Fibroblast of lung (primary cell): ENCODE measurements around the gene MTX3.

ENCODE experiments used
- CTCF ChIP-seq, 2 donors: IDR thresholded peaks in 1 of 2; conservative IDR thresholded peaks in 1 of 2; 1 replicate in 1 of 2; 2 replicates in 1 of 2; pipeline ENCODE4 v1.5.1; 2011 to 2012; ENCODE audit warnings: low read length in 2 of 2, control low read depth in 1 of 2, inconsistent platforms in 1 of 2, low read depth in 1 of 2, mild to moderate bottlenecking in 1 of 2
- EZH2 ChIP-seq: IDR thresholded peaks from 2 replicates; pipeline ENCODE4 v1.5.1; 2012; ENCODE audit warnings: low read length, control low read depth, mild to moderate bottlenecking; ENCODE audit errors: missing control alignments

- no peak for TF ChIP-seq CTCF (conservative IDR thresholded peaks at IDR 0.05 in 1 of 2, IDR thresholded peaks at IDR 0.05 in 1 of 2; ENCODE audit: low read depth in 1 of 2, low read length in 2 of 2)
- TF ChIP-seq EZH2: no peak
Observed at GRCh38 chr5:79963261-79964061, 27.6 kb downstream of the MTX3 start.
